ENCODE data around the gene ADAM12. TPM values are rescaled to one million over a fixed set of nuclear protein-coding genes. Genes with fewer than 3 reads are reported as not detected.

ADAM12 gene
- total RNA-seq, 2 donors from 2014 or later, result 0.46 TPM; not detected in 1

GRCh38 chr10:126068322-126068721 is 320.0 kb downstream of the ADAM12 start:
- H3K9me3 ChIP-seq (ENCODE audit: control insufficient read depth, low read length), result no peaks in the 10 kb centered on the region
- no peak for DNase-seq
- H3K27ac ChIP-seq (ENCODE audit: low read depth, low read length), result no peak overlapping the region
- Mint-ChIP-seq H3K27ac (no peak overlapping the region), H3K27me3 (ENCODE audit: insufficient read depth) (peaks cover 38% of the 10 kb centered on the region), H3K36me3 (ENCODE audit: low read depth) (no peaks in the 10 kb centered on the region), H3K9me3 (no peaks in the 10 kb centered on the region), H3K4me3 (no peak overlapping the region), H3K4me1 (peaks cover 16% of the 10 kb centered on the region)
- H3K27me3 ChIP-seq (ENCODE audit: control insufficient read depth, insufficient read depth, low read length, poor library complexity, severe bottlenecking), result peaks cover 12% of the 10 kb centered on the region
- no peaks in the 10 kb centered on the region for H3K36me3 ChIP-seq (ENCODE audit: control insufficient read depth, insufficient read depth, low read length)
- H3K9ac ChIP-seq (ENCODE audit: extremely low read depth, low read length, poor library complexity, severe bottlenecking), result no peak overlapping the region
- H3K4me3 ChIP-seq (ENCODE audit: low read length), result no peak overlapping the region
- 48 to 67% methylated on average over 1 to 2 of the region's 2 CpGs for WGBS, 2 experiments (ENCODE audit: insufficient coverage in 1 of 2, insufficient read length in 1 of 2)
- TF ChIP-seq CTCF (conservative IDR thresholded peaks at IDR 0.05), result no peak
- H3K4me1 ChIP-seq (ENCODE audit: control insufficient read depth, insufficient read depth, low read length), result peaks cover 2% of the 10 kb centered on the region

GRCh38 chr10:126066456-126066855 is 321.8 kb downstream of the ADAM12 start:
- no peak for DNase-seq
- Mint-ChIP-seq H3K36me3 (ENCODE audit: low read depth) (no peaks in the 10 kb centered on the region), H3K27me3 (ENCODE audit: insufficient read depth) (peaks cover 28% of the 10 kb centered on the region), H3K27ac (no peak overlapping the region), H3K9me3 (no peaks in the 10 kb centered on the region), H3K4me3 (no peak overlapping the region), H3K4me1 (peaks cover 16% of the 10 kb centered on the region)
- Histone ChIP-seq H3K27me3 (ENCODE audit: control insufficient read depth, insufficient read depth, low read length, poor library complexity, severe bottlenecking) (peaks cover 9% of the 10 kb centered on the region), H3K9me3 (ENCODE audit: control insufficient read depth, low read length) (no peaks in the 10 kb centered on the region), H3K4me3 (ENCODE audit: low read length) (no peak overlapping the region), H3K36me3 (ENCODE audit: control insufficient read depth, insufficient read depth, low read length) (no peaks in the 10 kb centered on the region), H3K9ac (ENCODE audit: extremely low read depth, low read length, poor library complexity, severe bottlenecking) (no peak overlapping the region), H3K27ac (ENCODE audit: low read depth, low read length) (no peak overlapping the region), H3K4me1 (ENCODE audit: control insufficient read depth, insufficient read depth, low read length) (peaks cover 3% of the 10 kb centered on the region)
- no peak for TF ChIP-seq CTCF (conservative IDR thresholded peaks at IDR 0.05)
- 91 to 92% methylated on average over 6 to 10 of the region's 10 CpGs for WGBS, 2 experiments (ENCODE audit: insufficient coverage in 1 of 2, insufficient read length in 1 of 2)

GRCh38 chr10:126065751-126066377 is 322.4 kb downstream of the ADAM12 start:
- H3K4me1 ChIP-seq (ENCODE audit: control insufficient read depth, insufficient read depth, low read length), result peaks cover 3% of the 10 kb centered on the region
- no peak for TF ChIP-seq CTCF (conservative IDR thresholded peaks at IDR 0.05)
- peaks cover 6% of the 10 kb centered on the region for H3K27me3 ChIP-seq (ENCODE audit: control insufficient read depth, insufficient read depth, low read length, poor library complexity, severe bottlenecking)
- H3K4me3 ChIP-seq (ENCODE audit: low read length), result no peak overlapping the region
- no peaks in the 10 kb centered on the region for H3K9me3 ChIP-seq (ENCODE audit: control insufficient read depth, low read length)
- H3K36me3 Mint-ChIP-seq (ENCODE audit: low read depth), result no peaks in the 10 kb centered on the region
- peaks cover 2% of the 10 kb centered on the region for H3K9me3 Mint-ChIP-seq
- 91 to 95% methylated on average over 8 to 9 of the region's 9 CpGs for WGBS, 2 experiments (ENCODE audit: insufficient coverage in 1 of 2, insufficient read length in 1 of 2)
- DNase-seq, result no peak
- H3K27ac Mint-ChIP-seq, result no peak overlapping the region
- no peak overlapping the region for H3K4me3 Mint-ChIP-seq
- no peaks in the 10 kb centered on the region for H3K36me3 ChIP-seq (ENCODE audit: control insufficient read depth, insufficient read depth, low read length)
- H3K27ac ChIP-seq (ENCODE audit: low read depth, low read length), result no peak overlapping the region
- peaks cover 26% of the 10 kb centered on the region for H3K27me3 Mint-ChIP-seq (ENCODE audit: insufficient read depth)
- peaks cover 16% of the 10 kb centered on the region for H3K4me1 Mint-ChIP-seq
- H3K9ac ChIP-seq (ENCODE audit: extremely low read depth, low read length, poor library complexity, severe bottlenecking), result no peak overlapping the region

Data from endodermal cell (in vitro differentiated cells).